ENCODE results near the gene CBLB. TPM values are rescaled to one million over a fixed set of nuclear protein-coding genes. Genes with fewer than 3 reads are reported as not detected.

The CBLB gene
- total RNA-seq, 6 experiments from 2014 or later, result 9.4 to 21.4 (median 18.2) TPM

DNA sequence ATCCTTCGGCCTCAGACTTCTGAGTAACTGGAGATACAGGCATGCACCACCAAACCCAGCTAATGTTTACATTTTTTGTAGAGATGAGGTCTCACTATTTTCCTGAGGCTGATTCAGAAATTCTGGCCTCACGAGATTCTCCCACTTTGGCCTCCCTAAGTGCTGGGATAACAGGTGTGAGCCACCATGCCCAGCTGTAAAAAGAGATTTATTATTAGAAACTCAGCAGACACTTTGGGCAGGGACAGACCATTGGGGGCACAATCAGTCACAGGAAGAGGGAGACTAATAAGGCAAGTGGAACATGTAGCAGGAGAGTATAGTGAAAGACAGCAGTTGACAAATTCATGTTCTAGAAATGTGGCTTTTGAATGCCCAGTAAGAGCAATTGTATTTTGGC is 249.2 kb downstream of the CBLB start:
- Histone ChIP-seq H3K27me3 (no peaks in the 10 kb centered on the region), H3K36me3 (no peaks in the 10 kb centered on the region), H3K9me3 (no peaks in the 10 kb centered on the region), H3K4me3 (no peak overlapping the region), H3K27ac (no peak overlapping the region), H3K4me1 (no peaks in the 10 kb centered on the region)
- TF ChIP-seq, protein P1, sequence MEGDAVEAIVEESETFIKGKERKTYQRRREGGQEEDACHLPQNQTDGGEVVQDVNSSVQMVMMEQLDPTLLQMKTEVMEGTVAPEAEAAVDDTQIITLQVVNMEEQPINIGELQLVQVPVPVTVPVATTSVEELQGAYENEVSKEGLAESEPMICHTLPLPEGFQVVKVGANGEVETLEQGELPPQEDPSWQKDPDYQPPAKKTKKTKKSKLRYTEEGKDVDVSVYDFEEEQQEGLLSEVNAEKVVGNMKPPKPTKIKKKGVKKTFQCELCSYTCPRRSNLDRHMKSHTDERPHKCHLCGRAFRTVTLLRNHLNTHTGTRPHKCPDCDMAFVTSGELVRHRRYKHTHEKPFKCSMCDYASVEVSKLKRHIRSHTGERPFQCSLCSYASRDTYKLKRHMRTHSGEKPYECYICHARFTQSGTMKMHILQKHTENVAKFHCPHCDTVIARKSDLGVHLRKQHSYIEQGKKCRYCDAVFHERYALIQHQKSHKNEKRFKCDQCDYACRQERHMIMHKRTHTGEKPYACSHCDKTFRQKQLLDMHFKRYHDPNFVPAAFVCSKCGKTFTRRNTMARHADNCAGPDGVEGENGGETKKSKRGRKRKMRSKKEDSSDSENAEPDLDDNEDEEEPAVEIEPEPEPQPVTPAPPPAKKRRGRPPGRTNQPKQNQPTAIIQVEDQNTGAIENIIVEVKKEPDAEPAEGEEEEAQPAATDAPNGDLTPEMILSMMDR (IDR thresholded peaks at IDR 0.05), result no peak
- TF ChIP-seq POLR2A (IDR thresholded peaks at IDR 0.05), result no peak
- ATAC-seq (no peak), DNase-seq (no peak)
- intact Hi-C loops (cut with DNase I), result no loop called here
- 82% methylated on average over 2 of the region's 2 CpGs for WGBS (ENCODE audit: insufficient coverage, low coverage, low lambda C conversion rate, missing lambda C conversion rate)

DNA sequence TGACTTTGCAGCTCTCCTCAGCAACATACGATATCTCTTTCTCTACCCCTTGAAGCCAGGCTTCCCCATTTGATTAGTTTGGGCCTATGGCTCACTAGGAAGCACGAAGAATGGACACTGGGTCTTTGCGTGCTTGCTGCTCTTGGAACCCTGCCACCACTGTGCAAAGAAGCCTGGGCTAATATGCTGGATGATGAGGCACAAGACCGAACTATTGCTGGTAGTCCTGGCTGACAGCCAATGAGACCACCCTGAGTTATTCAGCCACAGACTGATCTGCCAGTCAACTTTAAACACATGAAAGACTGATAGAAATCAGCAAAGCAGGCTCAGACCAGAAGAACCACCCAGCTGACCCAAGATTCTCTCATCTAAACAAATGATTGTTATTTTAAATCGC is 250.3 kb downstream of the CBLB start:
- Histone ChIP-seq H3K9me3 (no peaks in the 10 kb centered on the region), H3K4me3 (no peak overlapping the region), H3K4me1 (no peaks in the 10 kb centered on the region), H3K27me3 (no peaks in the 10 kb centered on the region), H3K27ac (no peak overlapping the region), H3K36me3 (no peaks in the 10 kb centered on the region)
- ATAC-seq (no peak), DNase-seq (no peak)
- WGBS (ENCODE audit: insufficient coverage, low coverage, low lambda C conversion rate, missing lambda C conversion rate), result 94% methylated on average over 5 of the region's 5 CpGs
- intact Hi-C loops (cut with DNase I), result no loop called here
- TF ChIP-seq POLR2A (IDR thresholded peaks at IDR 0.05), result no peak
- TF ChIP-seq, protein P1 (IDR thresholded peaks at IDR 0.05), result no peak

DNA sequence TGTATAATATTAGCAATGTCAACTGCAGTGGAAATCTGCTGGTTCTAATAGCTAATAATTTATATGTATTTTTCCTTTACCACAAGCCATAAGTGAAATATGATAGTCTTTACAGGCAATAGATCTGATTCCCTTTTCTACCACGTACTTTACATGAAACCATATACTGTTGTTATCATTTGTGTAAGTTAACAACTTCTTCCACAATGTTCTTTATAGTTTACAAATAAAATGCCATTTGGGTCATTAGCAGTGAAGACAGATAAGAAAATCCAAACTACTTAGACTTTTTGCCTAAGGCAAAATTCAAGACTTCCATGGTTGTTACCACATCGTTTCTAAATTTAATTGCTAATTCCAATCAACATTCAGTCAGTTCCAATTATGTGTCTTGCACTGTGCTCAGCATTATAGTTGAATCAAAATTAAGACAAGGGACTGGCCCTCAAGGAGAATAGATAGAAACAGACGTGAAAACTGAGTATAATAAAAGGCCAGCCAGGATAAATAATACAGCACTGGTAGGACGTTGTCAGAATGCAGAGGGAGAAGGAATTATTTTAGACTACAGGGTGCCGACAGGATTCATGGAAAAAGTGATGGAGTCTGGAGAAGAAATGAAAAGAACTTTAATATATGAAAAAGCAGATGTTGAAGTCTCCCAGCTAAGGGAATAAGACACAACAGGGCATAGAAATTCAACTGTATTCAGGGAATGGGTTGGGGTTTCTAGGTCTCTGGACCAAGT is 252.3 kb downstream of the CBLB start:
- DNase-seq, result no peak
- H3K27ac ChIP-seq, result no peak overlapping the region
- TF ChIP-seq POLR2A (IDR thresholded peaks at IDR 0.05), result no peak
- TF ChIP-seq, protein P1 (IDR thresholded peaks at IDR 0.05), result no peak
- intact Hi-C loops (cut with DNase I), result no loop called here
- H3K4me3 ChIP-seq, result no peak overlapping the region
- H3K36me3 ChIP-seq, result no peaks in the 10 kb centered on the region
- no peak for ATAC-seq
- no peaks in the 10 kb centered on the region for H3K4me1 ChIP-seq
- H3K27me3 ChIP-seq, result no peaks in the 10 kb centered on the region
- no peaks in the 10 kb centered on the region for H3K9me3 ChIP-seq
- 42% methylated on average over 5 of the region's 5 CpGs for WGBS (ENCODE audit: insufficient coverage, low coverage, low lambda C conversion rate, missing lambda C conversion rate)

DNA sequence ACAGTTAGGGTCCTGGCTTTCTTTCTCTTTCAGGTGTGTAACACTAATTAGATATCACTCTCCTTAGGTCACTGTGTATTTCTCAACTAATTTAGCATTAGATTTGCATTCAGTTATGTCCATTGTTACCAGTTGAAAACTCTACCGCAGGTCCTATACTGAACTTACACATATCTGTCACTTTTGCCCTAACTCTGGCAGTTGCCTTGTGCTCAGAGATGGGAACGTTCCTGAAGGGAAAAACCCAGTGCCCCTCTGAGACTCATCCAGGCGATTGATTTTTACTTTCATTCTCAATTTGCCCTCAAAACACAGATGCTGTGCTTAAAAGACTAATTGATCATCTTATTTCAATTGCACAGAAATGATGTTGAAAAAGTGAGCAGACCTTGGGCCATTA is 253.0 kb downstream of the CBLB start:
- Histone ChIP-seq H3K4me3 (no peak overlapping the region), H3K36me3 (no peaks in the 10 kb centered on the region), H3K9me3 (no peaks in the 10 kb centered on the region), H3K27ac (no peak overlapping the region), H3K27me3 (no peaks in the 10 kb centered on the region), H3K4me1 (no peaks in the 10 kb centered on the region)
- WGBS (ENCODE audit: insufficient coverage, low coverage, low lambda C conversion rate, missing lambda C conversion rate), result 73% methylated on average over 3 of the region's 3 CpGs
- no peak for ATAC-seq
- DNase-seq, result no peak
- TF ChIP-seq POLR2A (IDR thresholded peaks at IDR 0.05), result no peak
- TF ChIP-seq, protein P1 (IDR thresholded peaks at IDR 0.05), result no peak
- intact Hi-C loops (cut with DNase I), result no loop called here

Data from right lobe of liver (tissue), 6 donors.